Central memory CD4-positive, alpha-beta T cell (primary cell): ENCODE measurements around the gene FOXL1.
"Not testable (repeated sequence)": the region's sequence is repeated elsewhere in the genome, so short reads cannot be mapped to it uniquely, and the experiment has no call there.

ENCODE experiments used
- DNase-seq: peaks from one replicate; pipeline ENCODE4 v3.0.0; 2022

The FOXL1 gene

DNA sequence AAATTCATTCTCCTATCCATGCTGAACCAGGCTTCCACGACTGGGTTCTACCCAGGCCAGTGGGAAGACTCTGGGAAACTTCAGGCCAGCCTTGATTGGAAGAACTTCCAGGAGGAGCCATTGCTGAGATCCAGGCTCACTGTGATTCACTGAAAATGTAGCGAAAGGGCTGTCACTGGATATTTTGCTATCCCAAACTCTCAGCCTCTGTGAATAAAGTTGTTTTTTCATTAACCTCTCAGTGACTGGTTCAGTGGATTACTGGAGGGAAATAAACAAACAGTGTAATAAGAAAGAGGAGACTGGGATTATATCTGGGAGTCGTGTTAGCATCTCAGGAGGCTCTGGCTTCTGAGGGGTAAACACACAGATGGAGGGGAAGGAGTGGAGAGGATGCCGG lies 3.1 kb downstream of the FOXL1 start:
- DNase-seq, result no peak

DNA sequence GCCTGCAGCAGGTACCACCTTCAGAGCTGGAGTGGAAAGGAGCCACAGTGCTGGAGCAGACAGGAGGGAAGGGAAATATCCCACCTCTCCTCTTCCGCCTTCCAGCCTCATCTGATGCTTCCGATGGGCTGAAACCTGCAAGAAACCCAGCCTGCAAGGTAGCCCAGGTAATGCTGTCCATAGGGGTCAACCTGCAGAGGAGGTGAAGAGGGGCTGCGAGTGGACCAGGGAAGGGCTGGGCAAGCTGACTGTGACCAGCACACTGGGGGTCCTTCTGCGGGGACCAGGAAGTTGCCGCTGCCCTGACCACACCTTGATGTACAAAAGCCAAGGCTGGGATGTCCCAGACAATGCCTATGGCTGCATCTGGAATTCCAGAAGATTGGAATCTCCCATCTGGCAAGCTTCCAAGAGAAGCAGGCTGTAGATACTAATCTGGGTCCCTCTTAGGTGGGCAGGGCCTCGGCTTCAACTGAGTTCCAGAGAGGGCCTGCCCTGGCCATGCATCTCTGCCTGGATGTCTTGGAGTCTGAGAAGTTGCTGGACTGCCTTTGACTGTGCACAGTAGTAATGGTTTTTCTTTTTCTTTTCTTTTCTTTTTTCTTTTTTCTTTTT lies 5.8 kb downstream of the FOXL1 start:
- no peak for DNase-seq

- no peak for DNase-seq
These were observed 6.7 kb downstream of the FOXL1 start for GRCh38 chr16:86584726-86585721.

DNA sequence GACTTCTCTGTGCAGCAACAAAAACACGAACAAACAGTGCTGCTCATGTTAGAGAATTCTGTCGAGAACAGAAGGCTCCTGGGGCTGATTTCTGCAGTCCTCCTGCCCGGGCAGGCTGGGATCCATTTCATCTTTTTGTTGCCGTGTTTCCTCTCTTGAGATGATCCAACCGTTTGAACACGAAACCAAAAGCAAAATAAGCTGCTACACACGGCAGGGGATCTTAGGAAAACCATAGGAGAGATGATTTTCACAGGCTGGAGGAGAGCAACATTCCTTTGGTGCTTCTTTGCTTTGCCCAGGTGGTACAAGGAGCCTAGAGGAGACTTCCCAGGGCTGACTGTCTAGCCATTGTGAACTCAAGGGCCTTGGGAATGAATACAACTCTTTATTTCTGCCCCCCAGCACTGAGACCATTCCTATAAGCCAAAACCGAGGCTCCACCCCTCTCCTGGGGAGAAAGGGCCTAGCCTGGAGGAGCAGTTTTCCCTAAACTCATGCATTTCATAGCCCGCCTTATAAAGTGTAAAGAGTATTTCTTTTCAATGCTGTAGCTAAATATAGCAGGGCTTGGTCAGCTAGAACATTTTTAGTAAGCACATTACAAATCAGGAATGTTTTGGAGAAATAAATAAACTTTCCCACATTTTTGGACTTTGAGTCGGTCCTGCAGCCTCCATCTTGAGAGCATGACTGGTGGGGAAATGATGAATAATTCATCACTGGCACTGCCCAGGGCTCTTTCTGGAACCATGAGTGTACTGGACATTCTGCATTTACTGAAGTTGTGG lies 7.7 kb downstream of the FOXL1 start:
- DNase-seq, result no peak

- DNase-seq, result no peak
These were observed 9.1 kb downstream of the FOXL1 start for GRCh38 chr16:86587487-86587886.

DNA sequence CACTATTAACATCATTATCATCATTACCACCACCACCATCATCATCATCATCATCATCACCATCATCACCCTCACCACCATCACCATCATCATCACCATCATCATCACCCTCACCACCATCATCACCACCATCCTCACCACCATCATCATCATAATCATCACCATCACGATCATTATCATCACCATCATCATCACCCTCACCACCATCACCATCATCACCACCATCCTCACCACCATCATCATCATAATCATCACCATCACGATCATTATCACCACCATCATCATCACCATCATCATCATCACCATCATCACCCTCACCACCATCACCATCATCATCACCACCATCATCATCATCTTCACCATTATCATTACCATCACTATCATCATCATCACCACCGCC lies 9.6 kb downstream of the FOXL1 start:
- not testable (repeated sequence) for DNase-seq

- no peak for DNase-seq
These were observed 12.3 kb downstream of the FOXL1 start for GRCh38 chr16:86590501-86591144.

GRCh38 chr16:86591270-86591669 lies 12.9 kb downstream of the FOXL1 start:
- no peak for DNase-seq

DNA sequence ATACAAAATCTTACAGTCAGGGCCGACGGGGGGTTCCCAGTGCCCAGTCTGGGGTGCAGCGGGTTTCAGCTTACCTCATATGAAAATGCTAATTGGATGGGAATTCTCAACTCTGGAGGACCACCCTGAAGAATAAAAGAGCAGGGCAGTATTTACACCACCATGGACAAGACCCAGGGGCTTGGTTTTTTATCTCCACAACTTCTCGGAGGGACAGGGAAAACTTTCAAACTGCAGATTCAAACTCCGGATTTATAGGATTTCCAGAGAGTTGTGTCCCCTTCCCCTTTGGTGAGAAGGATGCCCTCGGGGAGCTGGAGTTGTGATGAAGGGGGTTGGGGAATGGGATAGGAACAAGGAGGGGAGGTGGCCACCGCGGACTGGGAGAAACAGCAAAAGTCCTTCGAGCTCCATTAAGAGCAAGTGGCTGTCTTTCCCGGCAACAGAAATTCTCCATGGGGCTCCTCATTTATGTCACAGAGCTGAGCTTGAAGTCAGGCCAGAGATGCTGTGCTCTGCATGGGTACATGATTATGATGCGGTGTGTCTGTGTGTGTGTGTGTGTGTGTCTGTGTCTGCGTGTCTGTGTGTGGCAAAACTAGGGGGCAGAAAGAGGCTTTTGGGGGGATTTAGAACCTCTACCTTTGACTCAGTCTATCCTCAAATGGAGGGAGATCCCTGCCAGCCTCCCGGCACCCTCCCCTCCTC lies 15.7 kb downstream of the FOXL1 start:
- DNase-seq, result no peak

DNA sequence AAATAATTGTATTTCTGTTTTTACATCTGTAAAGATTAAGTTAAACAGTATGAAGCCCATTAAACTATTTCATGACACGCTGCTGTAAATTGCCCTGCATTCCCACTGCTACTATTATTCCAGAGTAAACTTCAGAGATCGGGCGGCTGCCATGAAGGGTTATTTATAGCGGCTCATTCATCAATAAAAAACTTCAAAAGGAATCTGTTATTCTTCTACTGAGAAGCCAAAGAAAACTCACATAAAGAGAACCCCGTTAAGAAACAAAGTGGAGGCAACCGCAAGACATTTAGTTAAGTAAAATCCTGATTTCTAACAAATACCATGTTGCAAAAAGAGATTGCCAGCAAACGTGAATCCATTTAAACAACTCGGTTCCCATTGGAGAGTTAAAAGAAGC lies 16.4 kb downstream of the FOXL1 start:
- DNase-seq, result no peak

DNA sequence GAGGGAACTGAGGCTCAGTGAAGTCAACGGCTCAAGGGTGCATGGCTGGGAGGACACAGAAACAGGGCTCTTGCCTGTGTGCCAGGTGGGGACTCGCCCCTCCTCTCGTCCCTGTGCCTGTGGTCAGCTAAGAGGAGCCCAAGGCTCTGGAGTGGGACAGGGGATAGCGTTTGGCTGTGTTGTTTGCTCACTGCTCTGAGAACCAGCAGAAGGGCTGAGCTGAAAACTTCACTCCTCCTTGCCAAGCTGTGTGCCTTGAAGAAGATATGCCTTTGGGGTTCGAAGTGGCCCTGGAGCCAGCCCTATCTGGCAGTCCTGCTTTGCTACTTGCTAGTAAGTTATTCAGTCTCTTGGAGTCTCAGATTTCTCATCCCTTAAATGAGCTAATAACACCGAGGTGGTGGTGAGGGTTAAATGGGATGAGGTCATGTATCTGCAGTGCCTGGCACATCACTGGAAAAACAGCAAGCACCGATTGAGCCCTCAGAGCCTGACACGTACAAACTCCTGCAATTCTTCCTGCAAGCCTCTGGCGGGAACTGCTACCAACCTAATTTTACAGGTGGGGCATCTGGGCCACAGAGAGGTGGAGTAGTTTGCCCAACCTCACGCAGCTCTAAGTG lies 17.7 kb downstream of the FOXL1 start:
- DNase-seq, result no peak

DNA sequence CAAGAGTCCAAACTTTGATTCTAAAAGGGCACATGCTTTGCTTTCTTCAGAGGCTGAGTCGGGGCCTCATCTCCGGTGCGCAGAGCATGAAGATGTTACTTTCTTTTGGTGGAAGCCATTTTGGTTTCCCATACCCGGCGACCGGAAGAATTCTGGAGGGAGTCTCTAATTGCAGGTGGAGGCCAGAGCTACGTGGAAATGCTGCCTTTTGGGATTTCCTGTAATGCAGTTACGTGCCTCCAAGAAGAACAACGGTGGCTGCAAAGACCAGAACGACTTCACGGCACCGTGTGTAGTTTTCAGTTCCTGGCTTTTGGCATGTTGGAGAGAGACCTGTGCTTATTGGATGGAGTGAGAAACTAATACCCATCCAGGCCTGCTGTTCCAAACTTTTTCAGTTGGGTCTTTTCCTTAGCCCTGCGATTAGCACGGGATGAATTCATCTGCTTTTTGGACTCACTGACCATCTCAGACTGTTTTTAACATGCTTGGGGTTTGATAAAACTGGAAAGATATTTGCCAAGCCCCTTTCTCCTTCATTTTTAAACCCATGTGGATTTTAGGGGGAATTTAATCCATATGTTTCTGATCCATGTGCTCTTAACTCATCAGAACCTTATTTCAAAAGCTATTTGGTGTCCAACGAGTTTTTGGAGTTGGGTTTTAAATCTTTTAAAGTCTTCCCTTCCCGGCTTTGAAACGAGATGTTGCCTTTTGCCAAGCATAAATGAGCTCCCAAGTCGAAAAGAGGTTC lies 19.0 kb downstream of the FOXL1 start:
- no peak for DNase-seq

GRCh38 chr16:86597880-86598606 lies 19.7 kb downstream of the FOXL1 start:
- no peak for DNase-seq

DNA sequence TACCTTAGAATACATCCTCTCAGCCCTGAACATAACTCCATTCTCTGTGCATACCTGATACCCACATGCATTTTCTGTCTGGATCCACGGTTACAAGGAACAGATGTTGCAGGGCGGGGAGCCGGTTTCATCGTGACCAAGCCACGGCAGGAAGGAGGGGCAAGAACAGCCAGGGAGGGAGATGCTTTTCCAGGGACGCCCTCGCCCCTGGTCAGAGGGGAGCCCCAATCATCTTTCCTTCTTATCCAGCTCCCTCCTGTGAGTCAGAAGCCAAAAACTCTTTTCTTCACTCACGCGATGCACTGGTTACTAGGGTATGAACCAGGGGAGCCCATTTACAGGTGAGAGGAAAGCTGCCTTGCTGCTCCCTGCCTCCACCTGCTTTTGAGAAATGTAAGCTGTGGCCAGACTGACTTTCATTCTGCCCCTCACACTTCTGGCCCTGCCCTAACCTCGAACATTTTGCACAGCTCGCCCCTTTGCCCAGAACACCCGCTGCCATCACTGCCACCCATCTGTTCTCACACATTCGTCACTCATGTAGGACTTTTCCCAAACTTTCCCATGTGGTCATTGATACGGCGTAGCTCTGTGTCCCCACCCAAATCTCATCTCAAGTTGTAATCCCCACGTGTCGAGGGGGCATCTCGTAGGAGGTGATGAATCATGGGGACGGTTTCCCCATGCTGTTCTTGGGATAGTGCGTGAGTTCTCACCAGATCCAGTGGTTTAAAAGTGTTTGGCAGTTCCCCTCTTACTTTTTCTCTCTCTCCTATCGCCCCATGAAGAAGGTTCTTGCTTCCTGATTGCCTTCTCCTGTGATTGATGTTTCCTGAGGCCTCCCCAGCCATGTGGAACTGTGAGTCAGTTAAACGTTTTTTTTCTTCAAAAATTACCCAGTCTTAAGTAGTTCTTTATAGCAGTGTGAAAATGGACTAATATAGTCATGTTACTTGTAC lies 20.5 kb downstream of the FOXL1 start:
- DNase-seq, result no peak

DNA sequence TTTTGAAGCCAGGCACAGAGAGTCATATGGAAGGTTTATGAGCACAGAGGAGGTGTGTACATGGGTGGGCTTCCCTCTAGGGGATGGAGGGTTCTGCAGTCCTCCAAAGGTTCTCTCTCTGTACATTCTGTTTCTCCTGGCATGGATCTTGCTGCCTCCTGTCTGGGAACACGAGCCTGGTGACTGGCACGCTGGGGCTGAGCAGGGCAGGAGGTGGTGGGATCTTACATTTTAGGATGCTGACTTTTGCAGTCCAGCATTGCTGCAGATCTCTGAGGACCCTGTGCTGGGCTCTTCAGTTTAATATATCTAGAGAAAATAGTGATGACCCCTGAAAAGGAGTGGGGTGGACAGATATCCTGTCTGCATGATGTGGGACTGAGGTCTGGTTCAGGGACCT lies 23.0 kb downstream of the FOXL1 start:
- DNase-seq, result no peak

GRCh38 chr16:86602521-86602920 lies 24.2 kb downstream of the FOXL1 start:
- DNase-seq, result no peak

DNA sequence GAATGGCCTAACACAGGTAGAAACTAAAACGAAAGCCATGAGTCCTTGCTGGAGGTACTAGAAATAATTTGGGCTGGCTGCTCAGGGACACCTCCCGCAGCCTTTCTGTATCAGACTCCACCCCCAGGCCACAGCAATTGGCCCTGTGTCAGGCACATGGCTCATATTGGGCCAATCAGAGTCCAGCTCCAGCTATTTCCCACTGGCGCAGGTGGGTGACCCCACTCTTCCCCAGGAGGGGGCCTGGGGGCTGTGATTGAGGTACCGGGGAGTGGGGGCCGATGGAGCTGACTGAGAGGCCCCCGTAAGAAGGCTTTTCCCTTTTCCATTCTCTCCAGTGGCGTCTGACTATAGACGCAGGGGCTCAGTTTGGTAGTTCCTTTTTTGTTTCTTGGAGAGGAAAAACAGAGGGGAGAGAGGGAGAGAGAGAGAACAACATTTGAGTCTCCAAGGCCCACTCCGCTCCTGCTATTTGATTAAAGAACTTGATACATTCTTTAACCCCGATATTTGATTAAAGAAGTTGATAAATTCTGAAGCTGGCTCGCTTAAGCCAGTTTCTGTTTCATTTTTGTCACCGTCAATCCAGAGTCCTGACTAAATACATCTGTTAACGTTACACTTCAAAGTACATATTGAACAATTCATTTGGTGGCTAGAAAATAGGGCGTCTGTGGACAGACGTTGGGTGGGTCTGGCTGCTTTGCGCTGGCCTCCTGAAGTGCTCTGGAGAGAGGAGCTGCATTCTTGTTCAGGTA lies 26.3 kb downstream of the FOXL1 start:
- DNase-seq, result peak; percentile 47

DNA sequence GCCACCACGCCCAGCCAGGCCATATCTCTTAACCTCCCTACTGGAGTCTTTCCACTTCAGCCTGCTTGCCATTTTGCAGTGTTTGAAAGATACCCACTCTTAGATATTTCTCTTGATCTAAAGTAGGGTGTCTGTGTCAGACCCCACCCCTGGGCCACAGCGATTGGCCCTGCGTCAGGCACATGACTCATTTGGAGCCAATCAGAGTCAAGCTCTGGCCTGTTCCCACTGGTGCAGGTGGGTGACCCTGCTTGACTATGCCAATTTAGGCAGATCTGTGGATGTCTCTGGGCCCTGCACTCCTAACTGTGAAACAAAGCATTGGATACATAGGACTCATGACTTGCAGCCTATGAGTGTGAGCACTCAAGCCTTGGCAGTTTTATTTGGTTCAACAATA lies 27.6 kb downstream of the FOXL1 start:
- no peak for DNase-seq
